Measurements from ENCODE around the gene LCNL1.
A peak's percentile ranks its signal among the peaks of the same experiment; 100 is the strongest.

Gene LCNL1

GRCh38 chr9:136960212-136960937 is 22.4 kb upstream of the LCNL1 start:
- Histone ChIP-seq H2AFZ (ENCODE audit: low read length) (no peak overlapping the region), H3K9ac (ENCODE audit: low read depth, low read length, poor library complexity) (peak overlapping the region; percentile 60), H3K23ac (ENCODE audit: low read depth, low read length, poor library complexity) (peak overlapping the region; percentile 73), H3K18ac (ENCODE audit: low read length) (peak overlapping the region; percentile 95), H3K4me2 (ENCODE audit: insufficient read depth, low read length, poor library complexity, severe bottlenecking) (no peak overlapping the region), H3K4me1 (ENCODE audit: control insufficient read depth in 2 of 2, insufficient read depth in 1 of 2, low read depth in 1 of 2, low read length in 2 of 2) (peaks cover 4 to 9% of the 10 kb centered on the region in 2 donors), H3K79me1 (ENCODE audit: low read depth, low read length) (peaks cover 3% of the 10 kb centered on the region), H4K8ac (ENCODE audit: low read depth, low read length) (no peak overlapping the region), H3K4me3 (ENCODE audit: low read length in 2 of 2) (no peak overlapping the region), H2BK120ac (ENCODE audit: low read depth, low read length) (peak overlapping the region; percentile 47), H3K4ac (ENCODE audit: low read length) (no peak overlapping the region), H4K91ac (ENCODE audit: low read depth, low read length, poor library complexity) (no peak overlapping the region), H3K27me3 (ENCODE audit: control insufficient read depth in 3 of 3, insufficient read depth in 3 of 3, low read depth in 1 of 3, low read length in 3 of 3) (peaks cover 0 to 21% (median 0%) of the 10 kb centered on the region in 3 experiments), H2BK15ac (ENCODE audit: low read length) (peak overlapping the region; percentile 98), H3K27ac (replicated peaks; ENCODE audit: low read length) (no peak overlapping the region), H2BK12ac (ENCODE audit: low read length) (peak overlapping the region; percentile 16), H3K9me3 (replicated peaks in 1 of 2; ENCODE audit: control insufficient read depth in 2 of 2, insufficient read depth in 1 of 2, low read depth in 1 of 2, low read length in 2 of 2) (peaks cover 0 to 1% of the 10 kb centered on the region in 2 donors), H3K14ac (ENCODE audit: low read length) (peak overlapping the region; percentile 94), H3K36me3 (replicated peaks in 1 of 2; ENCODE audit: control insufficient read depth in 2 of 2, insufficient read depth in 2 of 2, low read length in 2 of 2) (no peaks in the 10 kb centered on the region), H2BK5ac (ENCODE audit: low read length) (peak overlapping the region; percentile 94), H2AK5ac (ENCODE audit: low read depth, low read length) (peak overlapping the region; percentile 98)
- no peak for DNase-seq (ENCODE audit: low spot score)
- WGBS, 2 donors (ENCODE audit: extremely low coverage in 2 of 2, insufficient read length in 2 of 2, insufficient replicate concordance in 1 of 2): no CpG with 5 or more reads among the region's 19 CpGs

- H2AK5ac ChIP-seq (ENCODE audit: low read depth, low read length): peak overlapping the region; percentile 97
- H3K23ac ChIP-seq (ENCODE audit: low read depth, low read length, poor library complexity): peak overlapping the region; percentile 65
- peak overlapping the region; percentile 16 for H2BK12ac ChIP-seq (ENCODE audit: low read length)
- no peak overlapping the region for H4K8ac ChIP-seq (ENCODE audit: low read depth, low read length)
- no peak overlapping the region for H4K91ac ChIP-seq (ENCODE audit: low read depth, low read length, poor library complexity)
- H3K27ac ChIP-seq (replicated peaks; ENCODE audit: low read length): no peak overlapping the region
- H3K18ac ChIP-seq (ENCODE audit: low read length): peak overlapping the region; percentile 95
- H3K9me3 ChIP-seq (replicated peaks in 1 of 2; ENCODE audit: control insufficient read depth in 2 of 2, insufficient read depth in 1 of 2, low read depth in 1 of 2, low read length in 2 of 2): peaks cover 0 to 1% of the 10 kb centered on the region in 2 donors
- H2BK5ac ChIP-seq (ENCODE audit: low read length): peak overlapping the region; percentile 87
- H3K4me2 ChIP-seq (ENCODE audit: insufficient read depth, low read length, poor library complexity, severe bottlenecking): no peak overlapping the region
- peaks cover 5 to 11% of the 10 kb centered on the region in 2 donors for H3K4me1 ChIP-seq (ENCODE audit: control insufficient read depth in 2 of 2, insufficient read depth in 1 of 2, low read depth in 1 of 2, low read length in 2 of 2)
- H3K79me1 ChIP-seq (ENCODE audit: low read depth, low read length): peaks cover 3% of the 10 kb centered on the region
- no peak overlapping the region for H2AFZ ChIP-seq (ENCODE audit: low read length)
- peak overlapping the region; percentile 47 for H2BK120ac ChIP-seq (ENCODE audit: low read depth, low read length)
- peak overlapping the region; percentile 10 for H3K4ac ChIP-seq (ENCODE audit: low read length)
- H3K4me3 ChIP-seq (ENCODE audit: low read length in 2 of 2): no peak overlapping the region
- no CpG with 5 or more reads among the region's 15 CpGs for WGBS, 2 donors (ENCODE audit: extremely low coverage in 2 of 2, insufficient read length in 2 of 2, insufficient replicate concordance in 1 of 2)
- H3K27me3 ChIP-seq (ENCODE audit: control insufficient read depth in 3 of 3, insufficient read depth in 3 of 3, low read depth in 1 of 3, low read length in 3 of 3): peaks cover 0 to 21% (median 0%) of the 10 kb centered on the region in 3 experiments
- H3K14ac ChIP-seq (ENCODE audit: low read length): peak overlapping the region; percentile 94
- H3K9ac ChIP-seq (ENCODE audit: low read depth, low read length, poor library complexity): peak overlapping the region; percentile 60
- no peak for DNase-seq (ENCODE audit: low spot score)
- no peaks in the 10 kb centered on the region for H3K36me3 ChIP-seq (replicated peaks in 1 of 2; ENCODE audit: control insufficient read depth in 2 of 2, insufficient read depth in 2 of 2, low read length in 2 of 2)
- peak overlapping the region; percentile 67 for H2BK15ac ChIP-seq (ENCODE audit: low read length)
Measured at GRCh38 chr9:136960938-136961275, 21.9 kb upstream of the LCNL1 start.

DNA sequence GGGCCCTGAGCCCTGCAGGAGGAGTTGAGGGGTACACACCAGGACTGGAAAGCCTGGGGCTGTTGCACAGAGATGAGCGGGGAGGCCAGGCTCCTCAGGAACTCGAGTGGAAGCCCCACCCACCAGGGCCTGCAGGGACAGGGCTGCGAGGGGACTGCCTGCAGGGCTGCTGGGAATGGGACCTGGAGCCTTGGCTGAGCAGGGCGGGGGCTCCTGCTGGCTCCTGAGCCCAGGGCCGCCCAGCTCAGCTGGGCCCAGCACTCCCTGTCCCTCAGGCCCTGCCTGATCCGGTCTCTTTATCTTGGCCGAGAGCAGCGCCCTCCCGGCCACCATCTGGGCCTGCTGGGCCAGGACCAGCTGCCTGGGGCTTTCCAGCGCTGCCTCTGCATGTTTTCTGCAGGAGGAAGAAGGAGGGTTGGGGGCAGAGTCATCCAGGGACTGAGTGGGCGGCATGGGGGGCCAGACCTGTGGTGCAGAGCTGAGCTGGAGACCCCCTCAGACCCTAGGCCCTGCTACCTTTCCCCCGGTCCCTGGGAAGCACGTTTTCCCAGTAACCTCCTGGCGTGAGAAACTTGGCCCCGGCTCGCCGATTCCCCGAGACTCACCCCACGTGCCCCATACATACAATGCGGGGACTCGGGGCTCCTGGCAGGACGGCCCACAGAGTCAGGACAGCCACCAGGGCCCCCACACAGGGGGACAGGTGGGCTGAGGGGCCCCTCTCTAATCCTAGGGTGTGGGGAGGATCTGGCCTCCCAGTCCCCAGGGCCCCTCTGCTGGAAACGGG is 21.3 kb upstream of the LCNL1 start:
- Histone ChIP-seq H3K9me3 (replicated peaks in 1 of 2; ENCODE audit: control insufficient read depth in 2 of 2, insufficient read depth in 1 of 2, low read depth in 1 of 2, low read length in 2 of 2) (peaks cover 0 to 1% of the 10 kb centered on the region in 2 donors), H3K18ac (ENCODE audit: low read length) (peak overlapping the region; percentile 95), H2AK5ac (ENCODE audit: low read depth, low read length) (peak overlapping the region; percentile 97), H2AFZ (ENCODE audit: low read length) (no peak overlapping the region), H3K27ac (replicated peaks; ENCODE audit: low read length) (no peak overlapping the region), H4K91ac (ENCODE audit: low read depth, low read length, poor library complexity) (no peak overlapping the region), H3K4me3 (ENCODE audit: low read length in 2 of 2) (no peak overlapping the region), H4K8ac (ENCODE audit: low read depth, low read length) (no peak overlapping the region), H3K36me3 (replicated peaks in 1 of 2; ENCODE audit: control insufficient read depth in 2 of 2, insufficient read depth in 2 of 2, low read length in 2 of 2) (no peaks in the 10 kb centered on the region), H3K4me1 (ENCODE audit: control insufficient read depth in 2 of 2, insufficient read depth in 1 of 2, low read depth in 1 of 2, low read length in 2 of 2) (peaks cover 8 to 15% of the 10 kb centered on the region in 2 donors), H3K4me2 (ENCODE audit: insufficient read depth, low read length, poor library complexity, severe bottlenecking) (no peak overlapping the region), H3K4ac (ENCODE audit: low read length) (peak overlapping the region; percentile 10), H2BK12ac (ENCODE audit: low read length) (peak overlapping the region; percentile 73), H3K9ac (ENCODE audit: low read depth, low read length, poor library complexity) (peak overlapping the region; percentile 60), H2BK5ac (ENCODE audit: low read length) (peak overlapping the region; percentile 87), H3K27me3 (ENCODE audit: control insufficient read depth in 3 of 3, insufficient read depth in 3 of 3, low read depth in 1 of 3, low read length in 3 of 3) (peaks cover 0 to 21% (median 0%) of the 10 kb centered on the region in 3 experiments), H3K14ac (ENCODE audit: low read length) (peak overlapping the region; percentile 94), H2BK15ac (ENCODE audit: low read length) (peak overlapping the region; percentile 94), H3K79me1 (ENCODE audit: low read depth, low read length) (peaks cover 3% of the 10 kb centered on the region), H2BK120ac (ENCODE audit: low read depth, low read length) (peak overlapping the region; percentile 47), H3K23ac (ENCODE audit: low read depth, low read length, poor library complexity) (peak overlapping the region; percentile 80)
- no CpG with 5 or more reads among the region's 23 CpGs for WGBS, 2 donors (ENCODE audit: extremely low coverage in 2 of 2, insufficient read length in 2 of 2, insufficient replicate concordance in 1 of 2)
- DNase-seq (ENCODE audit: low spot score): no peak

- Histone ChIP-seq H3K18ac (ENCODE audit: low read length) (no peak overlapping the region), H2BK15ac (ENCODE audit: low read length) (peak overlapping the region; percentile 94), H2AK5ac (ENCODE audit: low read depth, low read length) (no peak overlapping the region), H3K79me1 (ENCODE audit: low read depth, low read length) (peaks cover 3% of the 10 kb centered on the region), H3K4me2 (ENCODE audit: insufficient read depth, low read length, poor library complexity, severe bottlenecking) (no peak overlapping the region), H3K9me3 (replicated peaks in 1 of 2; ENCODE audit: control insufficient read depth in 2 of 2, insufficient read depth in 1 of 2, low read depth in 1 of 2, low read length in 2 of 2) (peaks cover 0 to 1% of the 10 kb centered on the region in 2 donors), H3K36me3 (replicated peaks in 1 of 2; ENCODE audit: control insufficient read depth in 2 of 2, insufficient read depth in 2 of 2, low read length in 2 of 2) (no peaks in the 10 kb centered on the region), H3K27me3 (ENCODE audit: control insufficient read depth in 3 of 3, insufficient read depth in 3 of 3, low read depth in 1 of 3, low read length in 3 of 3) (peaks cover 0 to 21% (median 0%) of the 10 kb centered on the region in 3 experiments), H3K23ac (ENCODE audit: low read depth, low read length, poor library complexity) (no peak overlapping the region), H3K27ac (replicated peaks; ENCODE audit: low read length) (no peak overlapping the region), H3K4me3 (ENCODE audit: low read length in 2 of 2) (no peak overlapping the region), H2BK120ac (ENCODE audit: low read depth, low read length) (no peak overlapping the region), H3K9ac (ENCODE audit: low read depth, low read length, poor library complexity) (no peak overlapping the region), H3K4ac (ENCODE audit: low read length) (no peak overlapping the region), H2BK12ac (ENCODE audit: low read length) (no peak overlapping the region), H4K91ac (ENCODE audit: low read depth, low read length, poor library complexity) (no peak overlapping the region), H2AFZ (ENCODE audit: low read length) (no peak overlapping the region), H4K8ac (ENCODE audit: low read depth, low read length) (no peak overlapping the region), H3K4me1 (ENCODE audit: control insufficient read depth in 2 of 2, insufficient read depth in 1 of 2, low read depth in 1 of 2, low read length in 2 of 2) (peaks cover 8 to 15% of the 10 kb centered on the region in 2 donors), H2BK5ac (ENCODE audit: low read length) (no peak overlapping the region), H3K14ac (ENCODE audit: low read length) (no peak overlapping the region)
- no peak for DNase-seq (ENCODE audit: low spot score)
- no CpG with 5 or more reads among the region's 9 CpGs for WGBS, 2 donors (ENCODE audit: extremely low coverage in 2 of 2, insufficient read length in 2 of 2, insufficient replicate concordance in 1 of 2)
Measured at GRCh38 chr9:136962163-136962562, 20.6 kb upstream of the LCNL1 start.
